ENCODE measurements around the gene MDP1.

DNA sequence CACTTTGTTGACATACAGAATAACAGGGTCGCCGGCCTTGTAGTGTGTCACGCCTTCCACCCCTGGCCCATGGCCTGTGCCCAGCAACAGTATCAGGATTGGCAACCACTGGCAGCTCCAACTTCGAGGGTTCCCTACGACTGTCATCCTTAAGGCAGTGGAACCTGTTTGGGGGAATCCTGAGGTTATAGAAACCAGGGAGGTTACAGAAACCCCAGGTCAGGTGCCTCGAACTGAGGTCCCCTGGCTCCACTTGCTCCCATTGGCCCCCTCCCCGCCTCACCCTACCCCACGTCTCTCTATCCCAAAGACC lies 21.0 kb downstream of the MDP1 start:
- no peak for TF ChIP-seq POLR2A (IDR thresholded peaks at IDR 0.05; ENCODE audit: low read depth, low read length)
- no peak for TF ChIP-seq POLR2AphosphoS5 (IDR thresholded peaks at IDR 0.05; ENCODE audit: low read depth, low read length)
- no peak for TF ChIP-seq TAF1 (IDR thresholded peaks at IDR 0.05; ENCODE audit: low read depth, low read length)
- TF ChIP-seq POU2F2 (IDR thresholded peaks at IDR 0.05; ENCODE audit: low read depth, low read length): no peak
- TF ChIP-seq SPI1 (IDR thresholded peaks at IDR 0.05; ENCODE audit: low read depth, low read length): no peak
